Right lobe of liver (tissue), 6 donors: ENCODE data around the gene SUSD1. TPM values are rescaled to one million over a fixed set of nuclear protein-coding genes. Genes with fewer than 3 reads are reported as not detected.
A peak's percentile ranks its signal among the peaks of the same experiment; 100 is the strongest.

ENCODE experiments used
- ATAC-seq, 4 donors: fragments of 200-7000 bp; cut with Tn5 transposase; one replicate each; pipeline ENCODE4 v1.9.1; 2020; ENCODE audit warnings: mild to moderate bottlenecking in 4 of 4, moderate library complexity in 4 of 4
- DNase-seq, 3 donors: peaks; one replicate each; pipeline ENCODE4 v3.0.0-alpha.2; 2020
- H3K27ac ChIP-seq, 3 donors: fragments of 200-600 bp; one replicate each; pipeline ENCODE4 v1.8.0; 2022
- H3K27me3 ChIP-seq, 2 donors: fragments of 200-600 bp; one replicate each; pipeline ENCODE4 v1.8.0; 2022
- H3K36me3 ChIP-seq, 4 donors: fragments of 200-600 bp; sonication (generic) in 1 of 4; one replicate each; pipeline versions ENCODE4 v1.5.1 to v1.8.0; 2017 to 2022; ENCODE audit warnings: control low read depth in 1 of 4
- H3K4me1 ChIP-seq, 4 donors: fragments of 200-600 bp; sonication (generic) in 1 of 4; one replicate each; pipeline versions ENCODE4 v1.5.1 to v1.8.0; 2017 to 2022; ENCODE audit warnings: control low read depth in 1 of 4
- H3K4me3 ChIP-seq, 3 donors: fragments of 200-600 bp; one replicate each; pipeline ENCODE4 v1.8.0; 2022
- H3K9me3 ChIP-seq, 4 donors: fragments of 200-600 bp; sonication (generic) in 1 of 4; one replicate each; pipeline versions ENCODE4 v1.5.1 to v1.8.0; 2017 to 2022; ENCODE audit warnings: control low read depth in 1 of 4
- POLR2A ChIP-seq: fragments of 450-650 bp; IDR thresholded peaks from one replicate; pipeline ENCODE4 v1.6.1; 2017; ENCODE audit warnings: antibody characterized with exemption, mild to moderate bottlenecking
- WGBS: methylation state at CpG from one replicate; pipeline ENCODE4 v1.1.6; 2018; ENCODE audit warnings: low coverage, low lambda C conversion rate; ENCODE audit not compliant: insufficient coverage; ENCODE audit errors: missing lambda C conversion rate; 5-methylcytosine and 5-hydroxymethylcytosine counted together
- intact Hi-C, 2 donors: fragments of 100-400 bp; cut with DNase I; formaldehyde crosslinking; loops; one replicate each; pipeline versions ENCODE4 v1.11.2 to v1.14.1; 2022
- total RNA-seq, 6 experiments: library from RNA; depleted of rRNA in 2 of 6; stranded (reverse); fragments of >200 nt in 2 of 6; fragmentation: NEBNext Ultra II Directional in 3 of 6; extraction: Animal tissue kit (Norgen Biotek cat#: 25700) in 3 of 6; gene quantifications; one replicate each; pipeline versions ENCODE4 v1.1.0 to v1.2.4, GENCODE V29; 2016 to 2023
- TF ChIP-seq, protein P1 (sequence below), 4 donors: fragments of 200-600 bp in 3 of 4; fragments of 450-650 bp in 1 of 4; IDR thresholded peaks; one replicate each; pipeline versions ENCODE4 v1.5.1 to v1.8.0; 2016 to 2022; ENCODE audit warnings: antibody characterized with exemption in 4 of 4, mild to moderate bottlenecking in 2 of 4
- donor health status: DM: no; HTN: yes; CAD: no.
- donor health status: DM: no; HTN: no; CAD: no.
- donor health status: DM: no; HTN: no; CAD: no.
- donor health status: DM: no; HTN: yes; CAD: no.
- donor health status: DM: no; HTN: yes; CAD: no.

SUSD1 gene
- total RNA-seq, 6 experiments from 2014 or later: 2.7 to 7.2 (median 3.9) TPM

GRCh38 chr9:112007575-112008240, 167.4 kb downstream of the SUSD1 start:
- ATAC-seq (no peak), DNase-seq (no peak)
- H3K9me3 ChIP-seq: no peaks in the 10 kb centered on the region
- TF ChIP-seq POLR2A: no peak
- TF ChIP-seq, protein P1, sequence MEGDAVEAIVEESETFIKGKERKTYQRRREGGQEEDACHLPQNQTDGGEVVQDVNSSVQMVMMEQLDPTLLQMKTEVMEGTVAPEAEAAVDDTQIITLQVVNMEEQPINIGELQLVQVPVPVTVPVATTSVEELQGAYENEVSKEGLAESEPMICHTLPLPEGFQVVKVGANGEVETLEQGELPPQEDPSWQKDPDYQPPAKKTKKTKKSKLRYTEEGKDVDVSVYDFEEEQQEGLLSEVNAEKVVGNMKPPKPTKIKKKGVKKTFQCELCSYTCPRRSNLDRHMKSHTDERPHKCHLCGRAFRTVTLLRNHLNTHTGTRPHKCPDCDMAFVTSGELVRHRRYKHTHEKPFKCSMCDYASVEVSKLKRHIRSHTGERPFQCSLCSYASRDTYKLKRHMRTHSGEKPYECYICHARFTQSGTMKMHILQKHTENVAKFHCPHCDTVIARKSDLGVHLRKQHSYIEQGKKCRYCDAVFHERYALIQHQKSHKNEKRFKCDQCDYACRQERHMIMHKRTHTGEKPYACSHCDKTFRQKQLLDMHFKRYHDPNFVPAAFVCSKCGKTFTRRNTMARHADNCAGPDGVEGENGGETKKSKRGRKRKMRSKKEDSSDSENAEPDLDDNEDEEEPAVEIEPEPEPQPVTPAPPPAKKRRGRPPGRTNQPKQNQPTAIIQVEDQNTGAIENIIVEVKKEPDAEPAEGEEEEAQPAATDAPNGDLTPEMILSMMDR (IDR thresholded peaks at IDR 0.05): no peak
- no peaks in the 10 kb centered on the region for H3K36me3 ChIP-seq
- no peak overlapping the region for H3K27ac ChIP-seq
- 68% methylated on average over 6 of the region's 6 CpGs for WGBS
- H3K4me3 ChIP-seq: no peak overlapping the region
- no peaks in the 10 kb centered on the region for H3K27me3 ChIP-seq
- H3K4me1 ChIP-seq: peaks cover 0 to 8% (median 0%) of the 10 kb centered on the region in 4 donors
- intact Hi-C loops: no loop called here

DNA sequence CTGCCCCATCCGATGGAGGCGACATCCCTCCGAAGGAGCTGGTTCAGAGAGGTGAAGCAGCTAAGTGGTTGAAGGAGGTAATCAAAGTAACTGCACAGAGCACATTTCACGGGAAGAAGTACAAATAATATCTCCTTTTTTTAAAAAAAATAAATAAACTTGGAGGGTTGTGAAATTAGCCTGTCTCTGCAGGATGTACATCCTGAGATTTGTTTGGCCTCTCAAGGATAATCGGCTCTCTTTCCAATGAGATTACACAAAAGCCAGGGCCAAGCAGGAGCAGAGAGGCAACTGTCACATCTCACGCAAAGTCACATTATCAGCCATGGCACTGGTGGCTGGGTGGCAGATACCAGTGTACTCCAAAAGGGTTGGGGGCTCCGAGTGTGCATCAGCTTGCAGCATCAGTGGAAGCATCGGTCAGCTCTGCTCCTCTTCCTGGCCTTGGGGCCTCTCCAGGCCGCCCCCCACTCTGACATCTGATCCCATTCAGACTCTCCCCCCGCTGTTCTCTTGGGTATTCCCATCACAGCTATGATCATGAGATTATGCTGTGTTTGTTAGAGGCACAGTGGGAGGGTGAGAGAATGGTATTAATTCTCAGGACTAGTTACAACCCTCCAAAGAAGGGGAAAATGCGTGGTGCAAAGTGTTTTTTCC, 168.6 kb downstream of the SUSD1 start:
- Histone ChIP-seq H3K27ac (peak overlapping the region in 1 of 3 donors; percentile 7), H3K4me3 (no peak overlapping the region), H3K27me3 (no peaks in the 10 kb centered on the region), H3K9me3 (no peaks in the 10 kb centered on the region), H3K36me3 (no peaks in the 10 kb centered on the region), H3K4me1 (no peaks in the 10 kb centered on the region)
- ATAC-seq (peak; percentile 36 to 49 (median 44)), DNase-seq (no peak)
- 83% methylated on average over 10 of the region's 11 CpGs for WGBS
- TF ChIP-seq POLR2A: no peak
- intact Hi-C loops: no loop called here

DNA sequence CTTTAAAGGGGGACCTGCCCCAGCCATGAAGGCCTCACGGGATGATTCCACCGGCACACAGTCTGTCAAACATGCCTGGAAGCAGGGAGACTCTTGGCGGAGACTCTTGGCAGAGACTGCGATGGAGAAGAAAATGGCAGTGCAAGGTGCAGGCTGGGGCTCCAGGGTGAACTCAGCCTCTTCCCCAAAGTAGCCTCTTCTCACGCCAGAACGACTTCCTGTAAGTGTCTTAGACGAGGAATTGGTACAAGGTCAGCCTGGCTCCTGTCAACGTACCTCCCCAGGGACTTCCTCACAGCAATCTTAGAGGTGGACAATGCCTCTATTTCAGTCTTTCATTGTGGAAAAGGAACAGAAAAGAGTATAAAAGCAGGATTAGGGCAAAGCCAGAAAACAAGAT, 169.2 kb downstream of the SUSD1 start:
- Histone ChIP-seq H3K9me3 (no peaks in the 10 kb centered on the region), H3K27me3 (no peaks in the 10 kb centered on the region), H3K36me3 (no peaks in the 10 kb centered on the region), H3K27ac (peak overlapping the region in 1 of 3 donors; percentile 7), H3K4me1 (no peaks in the 10 kb centered on the region), H3K4me3 (no peak overlapping the region)
- TF ChIP-seq, protein P1 (IDR thresholded peaks at IDR 0.05): no peak
- no peak for TF ChIP-seq POLR2A
- intact Hi-C loops: no loop called here
- ATAC-seq (peak; percentile 24 to 53 (median 34)), DNase-seq (no peak)
- WGBS: 57% methylated on average over 4 of the region's 8 CpGs

- ATAC-seq (no peak), DNase-seq (no peak)
- intact Hi-C loops: no loop called here
- Histone ChIP-seq H3K27ac (peak overlapping the region in 2 of 3 donors; percentile 34 to 49), H3K4me3 (no peak overlapping the region), H3K9me3 (no peaks in the 10 kb centered on the region), H3K36me3 (no peaks in the 10 kb centered on the region), H3K4me1 (peaks cover 0 to 3% (median 0%) of the 10 kb centered on the region in 4 donors), H3K27me3 (no peaks in the 10 kb centered on the region)
- no peak for TF ChIP-seq POLR2A
- TF ChIP-seq, protein P1 (IDR thresholded peaks at IDR 0.05): no peak
- 86% methylated on average over 4 of the region's 4 CpGs for WGBS
Measured at GRCh38 chr9:112003538-112003937, 171.6 kb downstream of the SUSD1 start.

DNA sequence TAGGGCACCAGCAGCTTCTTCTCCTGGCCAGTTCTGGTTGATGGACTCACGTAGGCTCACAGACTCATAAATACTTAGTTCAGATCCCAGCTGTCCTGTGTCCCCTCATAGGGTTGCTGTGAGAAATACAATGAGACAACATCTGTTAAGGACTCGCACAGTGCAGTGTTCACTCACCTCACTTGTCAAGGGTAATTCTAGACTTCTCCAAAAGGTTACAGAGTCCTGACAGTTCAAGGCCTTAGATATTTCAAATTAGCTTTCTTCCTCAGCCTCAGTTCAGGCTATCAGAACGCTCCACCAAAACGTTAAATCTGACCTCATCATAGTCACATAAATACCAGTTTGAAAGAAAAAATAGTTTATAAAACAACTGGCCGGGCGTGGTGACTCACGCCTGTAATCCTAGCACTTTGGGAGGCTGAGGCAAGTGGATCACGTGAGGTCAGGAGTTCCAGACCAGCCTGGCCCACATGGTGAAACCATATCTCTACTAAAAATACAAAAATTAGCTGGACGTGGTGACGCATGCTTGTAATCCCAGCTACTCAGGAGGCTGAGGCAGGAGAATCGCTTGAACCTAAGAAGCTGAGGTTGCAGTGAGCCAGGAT, 172.1 kb downstream of the SUSD1 start:
- DNase-seq: no peak
- TF ChIP-seq, protein P1 (IDR thresholded peaks at IDR 0.05): no peak
- no peak for TF ChIP-seq POLR2A
- Histone ChIP-seq H3K27ac (peak overlapping the region in 2 of 3 donors; percentile 34 to 49), H3K27me3 (no peaks in the 10 kb centered on the region), H3K4me3 (no peak overlapping the region), H3K36me3 (no peaks in the 10 kb centered on the region), H3K9me3 (no peaks in the 10 kb centered on the region), H3K4me1 (peaks cover 0 to 3% (median 0%) of the 10 kb centered on the region in 4 donors)
- 83% methylated on average over 10 of the region's 11 CpGs for WGBS
- intact Hi-C loops: no loop called here
- ATAC-seq: no peak
